Keratinocyte (primary cell): ENCODE results near the gene GALNT14. TPM values are rescaled to one million over a fixed set of nuclear protein-coding genes. Genes with fewer than 3 reads are reported as not detected.

Source experiments
- DNase-seq: peaks from one replicate; pipeline ENCODE4 v3.0.0-alpha.2; 2011; ENCODE audit warnings: low read depth, missing footprints, low spot score
- FAIRE-seq: peaks from 2 replicates; lab custom pipeline; 2011; peaks lifted over from hg19 to GRCh38; lab: Jason Lieb, UNC
- H2AFZ ChIP-seq: 2 replicates; pipeline ENCODE4 v1.6.0; 2012; ENCODE audit warnings: low read length, control low read depth, inconsistent platforms; ENCODE audit not compliant: control insufficient read depth
- H3K27ac ChIP-seq: 2 replicates; pipeline ENCODE4 v1.5.1; 2011; ENCODE audit warnings: low read length; ENCODE audit not compliant: control insufficient read depth, insufficient read depth
- H3K27me3 ChIP-seq: 3 replicates; pipeline ENCODE4 v1.6.0; 2011; ENCODE audit warnings: low read length; ENCODE audit not compliant: control insufficient read depth, insufficient read depth; ENCODE audit errors: extremely low read depth
- H3K36me3 ChIP-seq, 2 experiments: 2 replicates in 1 of 2; 3 replicates in 1 of 2; pipeline ENCODE4 v1.5.1; 2011; ENCODE audit warnings: low read length in 2 of 2, mild to moderate bottlenecking in 1 of 2; ENCODE audit not compliant: control insufficient read depth in 2 of 2, insufficient read depth in 2 of 2; ENCODE audit errors: extremely low read depth in 1 of 2
- H3K4me1 ChIP-seq: 3 replicates; pipeline ENCODE4 v1.5.1; 2011; ENCODE audit warnings: low read length; ENCODE audit not compliant: control insufficient read depth, insufficient read depth; ENCODE audit errors: extremely low read depth
- H3K4me2 ChIP-seq: 3 replicates; pipeline ENCODE4 v1.6.0; 2011; ENCODE audit warnings: low read depth, low read length; ENCODE audit not compliant: control insufficient read depth, insufficient read depth; ENCODE audit errors: extremely low read depth
- H3K4me3 ChIP-seq, 3 experiments: fragments of 200-600 bp in 1 of 3; sonication (generic) in 1 of 3; 2 replicates in 2 of 3; 3 replicates in 1 of 3; pipeline ENCODE4 v1.5.1; 2011 to 2016; ENCODE audit warnings: low read length in 3 of 3, mild to moderate bottlenecking in 3 of 3, control low read depth in 2 of 3, inconsistent platforms in 1 of 3, low read depth in 1 of 3, mixed read lengths in 1 of 3, mixed run types in 1 of 3, moderate library complexity in 1 of 3; ENCODE audit not compliant: control insufficient read depth in 2 of 3, insufficient read depth in 2 of 3; ENCODE audit errors: extremely low read depth in 1 of 3
- H3K79me2 ChIP-seq: 2 replicates; pipeline ENCODE4 v1.6.0; 2012; ENCODE audit warnings: low read length; ENCODE audit not compliant: control insufficient read depth, insufficient read depth
- H3K9ac ChIP-seq: 3 replicates; pipeline ENCODE4 v1.6.0; 2011; ENCODE audit warnings: low read length; ENCODE audit not compliant: control insufficient read depth, insufficient read depth; ENCODE audit errors: extremely low read depth
- H3K9me1 ChIP-seq: 3 replicates; pipeline ENCODE4 v1.6.0; 2011; ENCODE audit warnings: low read length; ENCODE audit not compliant: control insufficient read depth, insufficient read depth; ENCODE audit errors: extremely low read depth
- H3K9me3 ChIP-seq: 2 replicates; pipeline ENCODE4 v1.5.1; 2012; ENCODE audit warnings: low read depth, low read length; ENCODE audit not compliant: control insufficient read depth
- H4K20me1 ChIP-seq: 3 replicates; pipeline ENCODE4 v1.6.0; 2011; ENCODE audit warnings: low read length; ENCODE audit not compliant: control insufficient read depth, insufficient read depth; ENCODE audit errors: extremely low read depth
- CTCF ChIP-seq, 3 experiments: IDR thresholded peaks in 1 of 3; conservative IDR thresholded peaks in 1 of 3; optimal IDR thresholded peaks in 1 of 3; 2 replicates in 2 of 3; 3 replicates in 1 of 3; pipeline versions ENCODE3 to v1.5.1; 2011; ENCODE audit warnings: low read length in 3 of 3, mild to moderate bottlenecking in 3 of 3, moderate library complexity in 2 of 3, control low read depth in 1 of 3, inconsistent platforms in 1 of 3; ENCODE audit not compliant: insufficient read depth in 2 of 3; ENCODE audit errors: extremely low read depth in 1 of 3
- EZH2 ChIP-seq: IDR thresholded peaks from one replicate; pipeline ENCODE4 v1.6.1; 2012; ENCODE audit warnings: inconsistent platforms, mild to moderate bottlenecking, low read length, moderate library complexity
- dilution Hi-C: fragments of 300-500 bp; cut with MboI; formaldehyde crosslinking; loops from one replicate; pipeline ENCODE4 v1.7.0; 2020; ENCODE audit warnings: low sequenced_read_pairs; ENCODE audit not compliant: extremely low pct_ligation_motif_present
- polyA plus RNA-seq, 5 experiments: library from polyadenylated mRNA; depleted of rRNA in 3 of 5; stranded (reverse) in 3 of 5; stranded (forward) in 1 of 5; unstranded in 1 of 5; fragments of >200 nt; gene quantifications; 1 replicate in 1 of 5; 2 replicates in 3 of 5; 3 replicates in 1 of 5; pipeline versions ENCODE4 v1.2.1 to v1.2.3, GENCODE V29; 2011 to 2012; ENCODE audit warnings: missing spikeins in 2 of 5, low read depth in 1 of 5, low replicate concordance in 1 of 5

GALNT14 gene
- polyA plus RNA-seq, 1 donor (not counting 4 experiments of a cell fraction or from before 2014, with no cell fraction given): 27.4 TPM

- no peak overlapping the region for H3K9ac ChIP-seq
- peaks cover 6% of the 10 kb centered on the region for H3K9me1 ChIP-seq
- peaks cover 6% of the 10 kb centered on the region for H3K4me1 ChIP-seq
- no peak overlapping the region for H3K4me3 ChIP-seq
- TF ChIP-seq EZH2 (no peak), CTCF (optimal IDR thresholded peaks at IDR 0.05 in 1 of 3, IDR thresholded peaks at IDR 0.05 in 1 of 3, conservative IDR thresholded peaks at IDR 0.05 in 1 of 3; ENCODE audit: extremely low read depth in 1 of 3, insufficient read depth in 2 of 3, low read length in 3 of 3) (no peak)
- no peaks in the 10 kb centered on the region for H3K79me2 ChIP-seq
- dilution Hi-C loops: no loop called here
- H3K4me2 ChIP-seq: no peak overlapping the region
- H4K20me1 ChIP-seq: no peaks in the 10 kb centered on the region
- H3K36me3 ChIP-seq: peaks cover 0 to 2% of the 10 kb centered on the region in 2 experiments
- H3K27me3 ChIP-seq: no peaks in the 10 kb centered on the region
- H3K27ac ChIP-seq: no peak overlapping the region
- FAIRE-seq (no peak), DNase-seq (no peak)
- H2AFZ ChIP-seq: no peak overlapping the region
- no peaks in the 10 kb centered on the region for H3K9me3 ChIP-seq
These were observed 163.7 kb downstream of the GALNT14 start for GRCh38 chr2:30974554-30974953.

- Histone ChIP-seq H2AFZ (no peak overlapping the region), H3K9ac (no peak overlapping the region), H3K4me2 (no peak overlapping the region), H3K36me3 (peaks cover 0 to 2% of the 10 kb centered on the region in 2 experiments), H3K27ac (no peak overlapping the region), H3K4me1 (peaks cover 1% of the 10 kb centered on the region), H3K79me2 (no peaks in the 10 kb centered on the region), H3K9me3 (no peaks in the 10 kb centered on the region), H3K27me3 (no peaks in the 10 kb centered on the region), H3K4me3 (no peak overlapping the region), H4K20me1 (no peaks in the 10 kb centered on the region), H3K9me1 (peaks cover 1% of the 10 kb centered on the region)
- TF ChIP-seq CTCF (optimal IDR thresholded peaks at IDR 0.05 in 1 of 3, IDR thresholded peaks at IDR 0.05 in 1 of 3, conservative IDR thresholded peaks at IDR 0.05 in 1 of 3; ENCODE audit: extremely low read depth in 1 of 3, insufficient read depth in 2 of 3, low read length in 3 of 3) (no peak), EZH2 (no peak)
- FAIRE-seq: no peak
- dilution Hi-C loops: no loop called here
- DNase-seq: no peak
These were observed 164.1 kb downstream of the GALNT14 start for GRCh38 chr2:30974092-30974491.
